Smooth muscle cell (in vitro differentiated cells): ENCODE measurements around the gene FBN1. TPM values are rescaled to one million over a fixed set of nuclear protein-coding genes. Genes with fewer than 3 reads are reported as not detected.
A peak's percentile ranks its signal among the peaks of the same experiment; 100 is the strongest.

Experiments
- DNase-seq: peaks from one replicate; lab custom pipeline; 2025; ENCODE audit not compliant: unreplicated experiment; lab: John Stamatoyannopoulos, UW
- H2AFZ ChIP-seq: fragments of 200-600 bp; sonication (generic); 2 replicates; pipeline ENCODE4 v1.6.0; 2016; ENCODE audit warnings: antibody characterized with exemption, low read depth, mild to moderate bottlenecking
- H3F3A ChIP-seq: fragments of 200-600 bp; sonication (generic); 2 replicates; pipeline ENCODE4 v1.6.0; 2017; ENCODE audit warnings: antibody characterized with exemption, low read depth
- H3K27ac ChIP-seq: fragments of 200-600 bp; sonication (generic); 2 replicates; pipeline ENCODE4 v1.5.1; 2016; ENCODE audit warnings: low read depth, mild to moderate bottlenecking
- H3K27me3 ChIP-seq: fragments of 200-600 bp; sonication (generic); 2 replicates; pipeline ENCODE4 v1.6.1; 2016; ENCODE audit warnings: low read depth, mild to moderate bottlenecking
- H3K36me3 ChIP-seq: fragments of 200-600 bp; sonication (generic); 2 replicates; pipeline ENCODE4 v1.5.1; 2016; ENCODE audit warnings: low read depth
- H3K4me1 ChIP-seq: fragments of 200-600 bp; sonication (generic); 2 replicates; pipeline ENCODE4 v1.5.1; 2016; ENCODE audit warnings: low read depth
- H3K4me2 ChIP-seq: fragments of 200-600 bp; sonication (generic); 2 replicates; pipeline ENCODE4 v1.6.0; 2016; ENCODE audit warnings: mild to moderate bottlenecking
- H3K4me3 ChIP-seq: fragments of 200-600 bp; sonication (generic); 2 replicates; pipeline ENCODE4 v1.5.1; 2016; ENCODE audit warnings: mild to moderate bottlenecking
- H3K79me2 ChIP-seq: fragments of 200-600 bp; sonication (generic); 2 replicates; pipeline ENCODE4 v1.6.0; 2016; ENCODE audit warnings: low read depth, mild to moderate bottlenecking
- H3K9ac ChIP-seq: fragments of 200-600 bp; sonication (generic); 2 replicates; pipeline ENCODE4 v1.6.0; 2016; ENCODE audit warnings: low read depth
- H3K9me3 ChIP-seq: fragments of 200-600 bp; sonication (generic); replicated peaks from 2 replicates; pipeline ENCODE4 v1.5.1; 2016; ENCODE audit warnings: low read depth
- H4K20me1 ChIP-seq: fragments of 200-600 bp; sonication (generic); 2 replicates; pipeline ENCODE4 v1.6.0; 2016; ENCODE audit warnings: low read depth
- WGBS: methylation state at CpG from one replicate; pipeline ENCODE4 v1.1.7; 2016; ENCODE audit warnings: low lambda C conversion rate; 5-methylcytosine and 5-hydroxymethylcytosine counted together
- polyA plus RNA-seq: library from polyadenylated mRNA; unstranded; fragments of >200 nt; fragmentation: Nextera tagmentation; extraction: Ambion mirVana; gene quantifications from 2 replicates; pipeline ENCODE4 v1.2.1, GENCODE V29; 2016
- total RNA-seq: library from RNA; depleted of rRNA; stranded (reverse); fragments of >200 nt; gene quantifications from 2 replicates; pipeline ENCODE4 v1.2.3, GENCODE V29; 2014
- TF ChIP-seq, protein P1 (sequence below): fragments of 200-600 bp; sonication (generic); IDR thresholded peaks from 2 replicates; pipeline ENCODE4 v1.5.1; 2017; ENCODE audit warnings: borderline replicate concordance, mild to moderate bottlenecking, antibody characterized with exemption; ENCODE audit not compliant: insufficient read depth, poor library complexity, severe bottlenecking

The FBN1 gene
- total and polyA plus RNA-seq, 2 experiments from 2014 or later: 137 to 330 TPM

DNA sequence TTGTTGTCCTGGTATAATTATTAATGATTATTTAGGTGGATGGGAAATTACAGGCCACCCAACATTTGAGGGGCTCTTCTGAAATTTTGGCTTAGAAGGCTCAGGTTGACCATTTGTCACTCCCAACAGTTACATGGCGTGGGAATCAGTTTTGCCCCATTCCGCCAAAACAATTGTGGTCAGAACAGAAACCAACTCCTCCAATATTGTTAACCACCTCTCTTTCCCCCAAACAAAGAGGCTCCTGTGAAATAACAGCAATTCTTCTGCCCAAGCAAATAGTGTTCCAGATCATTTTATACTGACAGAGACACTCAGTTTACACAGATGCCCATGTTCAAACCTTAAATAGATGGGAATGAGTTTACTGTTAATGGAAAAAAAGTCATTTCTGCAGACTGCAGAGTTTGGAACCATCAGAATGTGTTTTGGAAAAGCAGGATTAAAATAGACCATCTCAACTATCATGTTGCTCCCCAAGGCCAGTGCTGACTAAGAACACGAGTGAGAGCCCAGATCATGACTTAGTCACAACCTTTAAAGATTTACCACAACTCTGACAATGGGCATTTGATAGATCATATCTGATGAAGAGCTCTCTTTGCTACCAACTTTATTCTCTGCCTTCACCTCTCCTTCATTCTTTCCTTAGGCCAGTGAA lies 212.2 kb downstream of the FBN1 start:
- Histone ChIP-seq H4K20me1 (no peaks in the 10 kb centered on the region), H3K4me1 (no peaks in the 10 kb centered on the region), H3K4me2 (no peak overlapping the region), H3K9me3 (no peaks in the 10 kb centered on the region), H3K36me3 (peaks cover 49% of the 10 kb centered on the region), H3F3A (no peaks in the 10 kb centered on the region), H3K79me2 (no peaks in the 10 kb centered on the region), H2AFZ (no peak overlapping the region), H3K4me3 (no peak overlapping the region), H3K27me3 (no peaks in the 10 kb centered on the region), H3K9ac (no peak overlapping the region), H3K27ac (no peak overlapping the region)
- DNase-seq: no peak
- TF ChIP-seq, protein P1, sequence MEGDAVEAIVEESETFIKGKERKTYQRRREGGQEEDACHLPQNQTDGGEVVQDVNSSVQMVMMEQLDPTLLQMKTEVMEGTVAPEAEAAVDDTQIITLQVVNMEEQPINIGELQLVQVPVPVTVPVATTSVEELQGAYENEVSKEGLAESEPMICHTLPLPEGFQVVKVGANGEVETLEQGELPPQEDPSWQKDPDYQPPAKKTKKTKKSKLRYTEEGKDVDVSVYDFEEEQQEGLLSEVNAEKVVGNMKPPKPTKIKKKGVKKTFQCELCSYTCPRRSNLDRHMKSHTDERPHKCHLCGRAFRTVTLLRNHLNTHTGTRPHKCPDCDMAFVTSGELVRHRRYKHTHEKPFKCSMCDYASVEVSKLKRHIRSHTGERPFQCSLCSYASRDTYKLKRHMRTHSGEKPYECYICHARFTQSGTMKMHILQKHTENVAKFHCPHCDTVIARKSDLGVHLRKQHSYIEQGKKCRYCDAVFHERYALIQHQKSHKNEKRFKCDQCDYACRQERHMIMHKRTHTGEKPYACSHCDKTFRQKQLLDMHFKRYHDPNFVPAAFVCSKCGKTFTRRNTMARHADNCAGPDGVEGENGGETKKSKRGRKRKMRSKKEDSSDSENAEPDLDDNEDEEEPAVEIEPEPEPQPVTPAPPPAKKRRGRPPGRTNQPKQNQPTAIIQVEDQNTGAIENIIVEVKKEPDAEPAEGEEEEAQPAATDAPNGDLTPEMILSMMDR: no peak
- 84% methylated on average over 3 of the region's 3 CpGs for WGBS

DNA sequence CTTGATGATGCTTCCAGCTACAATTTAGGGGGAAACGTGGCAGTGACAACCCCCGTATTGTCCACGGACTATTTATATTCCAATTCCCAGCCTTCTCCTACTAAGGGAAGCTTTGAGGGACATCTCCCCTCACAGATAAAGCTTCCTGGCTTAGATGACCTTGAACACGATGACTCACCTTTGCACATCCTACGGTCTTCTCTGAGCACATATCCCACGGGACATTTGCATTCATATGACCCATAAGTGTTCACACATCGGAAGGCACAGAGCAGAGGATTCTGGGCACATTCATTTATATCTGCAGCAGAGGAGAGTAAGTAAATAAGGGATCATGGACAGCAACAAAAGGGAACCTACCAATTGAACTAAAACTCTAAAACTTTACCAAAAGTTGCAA lies 212.8 kb downstream of the FBN1 start:
- no peak overlapping the region for H3K4me3 ChIP-seq
- no peaks in the 10 kb centered on the region for H3F3A ChIP-seq
- H3K79me2 ChIP-seq: no peaks in the 10 kb centered on the region
- TF ChIP-seq, protein P1: no peak
- no peak for DNase-seq
- no peaks in the 10 kb centered on the region for H4K20me1 ChIP-seq
- no peak overlapping the region for H3K27ac ChIP-seq
- WGBS: 86% methylated on average over 7 of the region's 7 CpGs
- peaks cover 49% of the 10 kb centered on the region for H3K36me3 ChIP-seq
- no peak overlapping the region for H3K4me2 ChIP-seq
- no peaks in the 10 kb centered on the region for H3K4me1 ChIP-seq
- no peak overlapping the region for H3K9ac ChIP-seq
- no peak overlapping the region for H2AFZ ChIP-seq
- H3K27me3 ChIP-seq: no peaks in the 10 kb centered on the region
- no peaks in the 10 kb centered on the region for H3K9me3 ChIP-seq

DNA sequence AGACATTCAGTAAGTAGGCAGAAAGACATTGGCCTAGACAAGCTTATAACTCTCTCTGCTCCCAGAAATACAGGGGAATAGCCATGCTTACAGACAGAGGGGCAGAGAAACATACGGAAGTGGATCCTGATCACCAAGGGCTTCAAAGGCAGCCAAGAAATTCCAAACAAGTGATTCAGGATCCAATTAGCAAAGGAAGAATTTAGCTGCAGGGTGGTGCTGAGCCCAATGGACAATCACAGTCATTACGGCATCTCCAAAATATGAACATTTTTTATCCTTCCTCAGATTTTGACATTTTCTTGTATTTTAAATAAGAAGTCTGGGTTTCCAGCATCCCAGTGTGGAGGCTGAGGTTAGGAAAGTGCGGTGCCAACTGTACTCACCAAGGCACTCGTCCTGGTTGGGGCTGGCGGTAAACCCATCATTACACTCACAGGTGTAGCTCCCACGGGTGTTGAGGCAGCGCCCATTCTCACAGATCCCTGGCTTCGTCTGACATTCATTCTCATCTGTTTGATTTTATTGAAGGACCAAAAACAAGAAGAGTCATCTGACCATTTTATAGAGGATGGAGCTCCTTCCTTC lies 217.5 kb downstream of the FBN1 start:
- peaks cover 4% of the 10 kb centered on the region for H3F3A ChIP-seq
- DNase-seq: no peak
- H3K4me2 ChIP-seq: no peak overlapping the region
- H3K9me3 ChIP-seq: no peaks in the 10 kb centered on the region
- peak overlapping the region; percentile 73 for H3K27ac ChIP-seq
- no peaks in the 10 kb centered on the region for H3K79me2 ChIP-seq
- H3K27me3 ChIP-seq: no peaks in the 10 kb centered on the region
- H3K9ac ChIP-seq: no peak overlapping the region
- no peak overlapping the region for H2AFZ ChIP-seq
- H3K4me1 ChIP-seq: no peaks in the 10 kb centered on the region
- TF ChIP-seq, protein P1: no peak
- H4K20me1 ChIP-seq: no peaks in the 10 kb centered on the region
- 71% methylated on average over 8 of the region's 8 CpGs for WGBS
- peaks cover 27% of the 10 kb centered on the region for H3K36me3 ChIP-seq
- no peak overlapping the region for H3K4me3 ChIP-seq

DNA sequence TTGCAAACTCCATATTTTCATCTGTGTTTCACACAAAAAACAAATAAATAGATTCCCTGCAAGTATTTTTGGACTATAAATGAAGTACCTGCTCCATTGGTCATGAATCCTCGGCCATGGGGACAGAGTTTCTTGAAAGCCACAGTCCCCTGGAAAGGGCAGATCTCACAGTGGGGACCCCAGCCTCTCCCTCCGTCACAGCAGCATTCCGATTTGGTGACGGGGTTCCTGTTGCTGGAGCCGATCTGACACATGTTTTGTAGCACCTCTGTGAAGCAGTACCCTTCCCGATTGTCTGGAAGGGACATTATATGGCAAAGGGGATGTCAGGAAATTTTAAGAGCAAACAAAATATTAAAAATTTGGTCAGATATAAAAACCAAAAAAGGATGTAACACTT lies 218.0 kb downstream of the FBN1 start:
- Histone ChIP-seq H3K4me1 (no peaks in the 10 kb centered on the region), H2AFZ (no peak overlapping the region)

More for the DNA sequence above, 218.0 kb downstream of the FBN1 start:
- DNase-seq: no peak
- Histone ChIP-seq H3K9ac (no peak overlapping the region), H3F3A (peaks cover 4% of the 10 kb centered on the region), H3K4me3 (no peak overlapping the region), H3K79me2 (no peaks in the 10 kb centered on the region), H3K27ac (peak overlapping the region; percentile 73), H3K9me3 (no peaks in the 10 kb centered on the region), H3K4me2 (no peak overlapping the region), H4K20me1 (no peaks in the 10 kb centered on the region), H3K36me3 (peaks cover 27% of the 10 kb centered on the region), H3K27me3 (no peaks in the 10 kb centered on the region)
- TF ChIP-seq, protein P1: no peak
- WGBS: 77% methylated on average over 6 of the region's 6 CpGs
